H1 (cell line): ENCODE results near the gene AGAP3. TPM values are rescaled to one million over a fixed set of nuclear protein-coding genes. Genes with fewer than 3 reads are reported as not detected.

Experiments
- CTCF ChIA-PET: fragments of 300-600 bp; sonication (Branson Sonifier 250); formaldehyde crosslinking; loops from one replicate; lab custom pipeline; 2021; ENCODE audit not compliant: partially characterized antibody; lab: Charles Lee
- POLR2A ChIA-PET: fragments of 300-600 bp; sonication (Branson Sonifier 250); formaldehyde crosslinking; loops from one replicate; lab custom pipeline; 2021; ENCODE audit warnings: inconsistent platforms; ENCODE audit not compliant: partially characterized antibody; lab: Charles Lee
- DNase-seq, 2 experiments: peaks; one replicate each; pipeline versions ENCODE4 v3.0.0 to v3.0.0-alpha.2; 2010 to 2022; ENCODE audit warnings: low spot score in 2 of 2, low read depth in 1 of 2, mixed read lengths in 1 of 2
- FAIRE-seq: peaks from 2 replicates; lab custom pipeline; 2011; peaks lifted over from hg19 to GRCh38; lab: Jason Lieb, UNC
- H2AFZ ChIP-seq: 2 replicates; pipeline ENCODE4 v1.8.1; 2012; ENCODE audit warnings: low read length, inconsistent platforms
- H2AK5ac ChIP-seq: 2 replicates; pipeline ENCODE4 v1.6.1; 2013; ENCODE audit warnings: low read depth, low read length
- H2BK120ac ChIP-seq: replicated peaks from 2 replicates; pipeline ENCODE3; 2013; ENCODE audit warnings: low read depth, low read length, inconsistent platforms
- H2BK12ac ChIP-seq: 2 replicates; pipeline ENCODE4 v1.6.1; 2013; ENCODE audit warnings: low read depth, low read length
- H2BK15ac ChIP-seq: 2 replicates; pipeline ENCODE4 v1.6.1; 2013; ENCODE audit warnings: low read length
- H2BK20ac ChIP-seq: 2 replicates; pipeline ENCODE4 v1.6.1; 2013; ENCODE audit warnings: low read length
- H2BK5ac ChIP-seq: 2 replicates; pipeline ENCODE4 v1.6.1; 2013; ENCODE audit warnings: low read depth, low read length
- H3K14ac ChIP-seq: 2 replicates; pipeline ENCODE4 v1.6.1; 2013; ENCODE audit warnings: inconsistent platforms; ENCODE audit not compliant: insufficient read length
- H3K18ac ChIP-seq: 2 replicates; pipeline ENCODE4 v1.6.1; 2013; ENCODE audit warnings: low read length; ENCODE audit errors: extremely low read depth
- H3K23ac ChIP-seq: 2 replicates; pipeline ENCODE4 v1.6.1; 2013; ENCODE audit warnings: inconsistent platforms; ENCODE audit not compliant: insufficient read length
- H3K23me2 ChIP-seq: 2 replicates; pipeline ENCODE4 v1.6.1; 2013; ENCODE audit warnings: low read depth, low read length
- H3K27ac ChIP-seq: 2 replicates; pipeline ENCODE4 v1.6.1; 2011; ENCODE audit warnings: low read depth, low read length, inconsistent platforms
- H3K27me3 ChIP-seq, 4 experiments: replicated peaks in 1 of 4; 1 replicate in 1 of 4; 2 replicates in 3 of 4; pipeline versions ENCODE4 v1.6.1 to v1.8.1; 2011 to 2013; ENCODE audit warnings: low read length in 3 of 4, mild to moderate bottlenecking in 3 of 4, inconsistent platforms in 2 of 4, mixed read lengths in 2 of 4, moderate library complexity in 1 of 4; ENCODE audit not compliant: control insufficient read depth in 3 of 4, insufficient read depth in 3 of 4; ENCODE audit errors: extremely low read depth in 1 of 4
- H3K36me3 ChIP-seq, 4 experiments: 2 replicates each; pipeline versions ENCODE4 v1.6.1 to v1.8.1; 2011 to 2013; ENCODE audit warnings: mild to moderate bottlenecking in 4 of 4, low read length in 3 of 4, moderate library complexity in 2 of 4, control low read depth in 1 of 4, inconsistent platforms in 1 of 4; ENCODE audit not compliant: insufficient read depth in 4 of 4, control insufficient read depth in 2 of 4
- H3K4ac ChIP-seq: replicated peaks from 2 replicates; pipeline ENCODE3; 2013; ENCODE audit warnings: low read length, low read depth, mixed read lengths, inconsistent platforms; ENCODE audit not compliant: insufficient read length
- H3K4me1 ChIP-seq, 4 experiments: replicated peaks in 1 of 4; 1 replicate in 1 of 4; 2 replicates in 3 of 4; pipeline versions ENCODE4 v1.6.1 to v1.8.1; 2011 to 2013; ENCODE audit warnings: low read length in 3 of 4, inconsistent platforms in 2 of 4, mixed read lengths in 1 of 4; ENCODE audit not compliant: insufficient read depth in 4 of 4, control insufficient read depth in 3 of 4
- H3K4me2 ChIP-seq, 2 experiments: 2 replicates each; pipeline versions ENCODE4 v1.6.1 to v1.8.1; 2011 to 2013; ENCODE audit warnings: low read depth in 2 of 2, low read length in 2 of 2, control low read depth in 1 of 2, inconsistent platforms in 1 of 2, mild to moderate bottlenecking in 1 of 2; ENCODE audit not compliant: insufficient read depth in 1 of 2
- H3K4me3 ChIP-seq, 4 experiments: fragments of 200-600, 300-600 bp in 1 of 4; sonication (generic), shearing (Covaris generic), sonication (Bioruptor Twin) in 1 of 4; 2 replicates each; pipeline versions ENCODE4 v1.5.1 to v1.8.1; 2011 to 2016; ENCODE audit warnings: low read length in 4 of 4, low read depth in 3 of 4, control low read depth in 2 of 4, inconsistent platforms in 2 of 4, mild to moderate bottlenecking in 2 of 4, mixed read lengths in 1 of 4, moderate library complexity in 1 of 4; ENCODE audit not compliant: insufficient read depth in 2 of 4; ENCODE audit errors: extremely low read depth in 1 of 4
- H3K56ac ChIP-seq: replicated peaks from 2 replicates; pipeline ENCODE3; 2013; ENCODE audit warnings: low read depth, mild to moderate bottlenecking, mixed read lengths, low read length, inconsistent platforms; ENCODE audit not compliant: insufficient read length
- H3K79me1 ChIP-seq: 2 replicates; pipeline ENCODE4 v1.6.1; 2013; ENCODE audit warnings: low read depth, low read length, control low read depth
- H3K79me2 ChIP-seq, 2 experiments: 2 replicates each; pipeline versions ENCODE4 v1.6.1 to v1.8.1; 2012 to 2013; ENCODE audit warnings: low read length in 2 of 2, mild to moderate bottlenecking in 2 of 2, inconsistent platforms in 1 of 2; ENCODE audit not compliant: insufficient read depth in 2 of 2, control insufficient read depth in 1 of 2
- H3K9ac ChIP-seq, 4 experiments: replicated peaks in 1 of 4; 1 replicate in 1 of 4; 2 replicates in 3 of 4; pipeline versions ENCODE4 v1.6.1 to v1.8.1; 2011 to 2013; ENCODE audit warnings: low read depth in 3 of 4, low read length in 3 of 4, control low read depth in 2 of 4, mild to moderate bottlenecking in 2 of 4, moderate library complexity in 2 of 4, inconsistent platforms in 1 of 4; ENCODE audit errors: extremely low read depth in 1 of 4
- H3K9me3 ChIP-seq, 2 experiments: 2 replicates each; pipeline versions ENCODE4 v1.6.1 to v1.8.1; 2012 to 2013; ENCODE audit warnings: mild to moderate bottlenecking in 2 of 2, moderate library complexity in 2 of 2, control low read depth in 1 of 2, inconsistent platforms in 1 of 2, low read depth in 1 of 2, low read length in 1 of 2, mixed read lengths in 1 of 2; ENCODE audit not compliant: insufficient read depth in 2 of 2
- H4K20me1 ChIP-seq, 2 experiments: replicated peaks in 1 of 2; 2 replicates each; pipeline versions ENCODE3 to v1.8.1; 2011 to 2013; ENCODE audit warnings: inconsistent platforms in 2 of 2, low read length in 2 of 2, mild to moderate bottlenecking in 1 of 2; ENCODE audit not compliant: insufficient read depth in 2 of 2, control insufficient read depth in 1 of 2
- H4K5ac ChIP-seq: 2 replicates; pipeline ENCODE4 v1.6.1; 2013; ENCODE audit warnings: low read length, low read depth, mixed read lengths, inconsistent platforms; ENCODE audit not compliant: insufficient read length
- H4K8ac ChIP-seq: 2 replicates; pipeline ENCODE4 v1.8.0; 2013; ENCODE audit warnings: mild to moderate bottlenecking, moderate library complexity, low read length, inconsistent platforms; ENCODE audit not compliant: insufficient read depth; ENCODE audit errors: extremely low read depth
- H4K91ac ChIP-seq: replicated peaks from 2 replicates; pipeline ENCODE3; 2013; ENCODE audit warnings: low read length, mixed read lengths, inconsistent platforms; ENCODE audit not compliant: insufficient read length
- CHD2 ChIP-seq: IDR thresholded peaks from 2 replicates; pipeline ENCODE4 v1.6.1; 2012; ENCODE audit warnings: low read length, improper control_type of control experiment
- EZH2 ChIP-seq: fragments of 200-600 bp; sonication (generic); IDR thresholded peaks from 2 replicates; pipeline ENCODE4 v1.7.1; 2012; ENCODE audit warnings: low read depth, mild to moderate bottlenecking, moderate library complexity, low read length, inconsistent platforms; ENCODE audit not compliant: severe bottlenecking
- FOSL1 ChIP-seq: IDR thresholded peaks from 2 replicates; pipeline ENCODE4 v1.6.1; 2011; ENCODE audit warnings: mild to moderate bottlenecking, low read depth, low read length, moderate library complexity; ENCODE audit not compliant: insufficient read depth
- GTF2F1 ChIP-seq: IDR thresholded peaks from 2 replicates; pipeline ENCODE4 v1.6.1; 2012; ENCODE audit warnings: low read depth, low read length, improper control_type of control experiment, borderline replicate concordance
- JUN ChIP-seq: IDR thresholded peaks from 2 replicates; pipeline ENCODE4 v1.6.1; 2011; ENCODE audit warnings: low read depth, mild to moderate bottlenecking, improper control_type of control experiment, low read length
- SP4 ChIP-seq: IDR thresholded peaks from 2 replicates; pipeline ENCODE4 v1.6.1; 2012; ENCODE audit warnings: low read length, inconsistent platforms
- SRF ChIP-seq: IDR thresholded peaks from 2 replicates; pipeline ENCODE4 v1.6.1; 2011; ENCODE audit warnings: mild to moderate bottlenecking, low read depth, low read length, moderate library complexity
- TAF7 ChIP-seq: optimal IDR thresholded peaks from 2 replicates; pipeline ENCODE3; 2011; ENCODE audit warnings: low read depth, mild to moderate bottlenecking, inconsistent platforms, low read length, moderate library complexity, borderline replicate concordance
- ZNF274 ChIP-seq: IDR thresholded peaks from 2 replicates; pipeline ENCODE4 v1.7.0; 2012; ENCODE audit warnings: low read length, borderline replicate concordance; ENCODE audit errors: extremely low read depth
- WGBS, 2 experiments: shearing (Covaris generic) in 1 of 2; methylation state at CpG; one replicate each; pipeline versions ENCODE4 v1.1.6 to v1.1.7; 2013 to 2015; ENCODE audit warnings: low lambda C conversion rate in 2 of 2, mixed read lengths in 2 of 2, inconsistent platforms in 1 of 2, low coverage in 1 of 2, missing lambda C conversion rate in 1 of 2; ENCODE audit not compliant: insufficient replicate concordance in 2 of 2, insufficient coverage in 1 of 2, insufficient read length in 1 of 2; ENCODE audit errors: extremely low coverage in 1 of 2, missing lambda C conversion rate in 1 of 2; 5-methylcytosine and 5-hydroxymethylcytosine counted together
- polyA plus RNA-seq, 7 experiments: library from polyadenylated mRNA; depleted of rRNA in 3 of 7; stranded (reverse) in 5 of 7; unstranded in 2 of 7; fragments of >200 nt in 5 of 7; fragments of 200-250 nt in 2 of 7; gene quantifications; 1 replicate in 5 of 7; 2 replicates in 1 of 7; 4 replicates in 1 of 7; pipeline versions ENCODE4 v1.2.1 to v1.2.3, GENCODE V29; 2011 to 2013; ENCODE audit warnings: missing spikeins in 2 of 7, mixed read lengths in 2 of 7
- total RNA-seq: library from RNA; stranded (reverse); fragmentation: NEBNext Ultra II Directional; extraction: Animal tissue kit (Norgen Biotek cat#: 25700); gene quantifications from 2 replicates; pipeline ENCODE4 v1.2.1, GENCODE V29; 2021

The AGAP3 gene
- total and polyA plus RNA-seq, 2 of the 8 experiments (the other 6 are each of a cell fraction or from before 2014, with no cell fraction given) = 66.4 to 120 TPM

DNA sequence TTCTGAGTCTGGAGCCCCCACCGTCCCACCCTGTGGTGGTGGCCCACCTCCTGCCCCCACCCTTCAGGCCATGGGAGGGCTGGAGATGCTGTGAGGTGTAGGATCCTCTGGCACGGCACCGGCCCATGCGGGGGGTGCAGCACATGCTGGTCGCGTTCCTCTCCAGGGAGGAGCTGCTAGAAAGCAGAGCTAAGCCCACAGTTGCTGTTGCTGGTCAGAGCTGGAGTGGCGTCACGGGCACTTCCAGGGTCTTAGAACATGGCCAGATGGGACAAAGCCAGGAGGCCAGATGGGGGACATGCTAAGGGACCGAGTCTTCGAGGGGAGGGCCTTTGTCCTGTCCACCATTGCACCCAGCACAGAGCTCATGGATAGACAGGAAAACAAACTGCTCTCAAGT is 21.6 kb downstream of the AGAP3 start:
- no peak overlapping the region for H3K56ac ChIP-seq
- DNase-seq (no peak), FAIRE-seq (no peak)
- no peak overlapping the region for H3K4me3 ChIP-seq
- H3K4me1 ChIP-seq = peaks cover 4 to 15% (median 14%) of the 10 kb centered on the region in 4 experiments
- H2BK20ac ChIP-seq = no peak overlapping the region
- H3K9me3 ChIP-seq = no peaks in the 10 kb centered on the region
- no peak overlapping the region for H3K23ac ChIP-seq
- peak overlapping the region; percentile 42; the same call in 1 of the 2 replicates for H2AK5ac ChIP-seq
- H4K5ac ChIP-seq = no peak overlapping the region
- 0 out of 2 replicates have a peak overlapping the region, but pooled peaks have one; percentile 50 for H2BK12ac ChIP-seq
- H4K8ac ChIP-seq = no peak overlapping the region
- H3K4ac ChIP-seq = no peak overlapping the region
- H4K20me1 ChIP-seq = peaks cover 23 to 36% of the 10 kb centered on the region in 2 experiments
- no peak overlapping the region for H3K9ac ChIP-seq
- no peak overlapping the region for H3K27ac ChIP-seq
- WGBS, 2 experiments = 85% methylated on average over 10 of the region's 10 CpGs; no CpG with 5 or more reads in 1 of the 2 experiments
- peaks cover 2% of the 10 kb centered on the region; the same call in 1 of the 2 replicates for H3K23me2 ChIP-seq
- 0 out of 2 replicates have a peak overlapping the region, but pooled peaks have one; percentile 44 for H2BK5ac ChIP-seq
- no peak overlapping the region for H3K14ac ChIP-seq
- H2BK120ac ChIP-seq = no peak overlapping the region
- H2BK15ac ChIP-seq = peak overlapping the region; percentile 29; the same call in 1 of the 2 replicates
- H4K91ac ChIP-seq = no peak overlapping the region
- CTCF ChIA-PET = interaction anchor here (0.7 to 22.4 kb wide), 21 partner anchors 9 to 127 kb away, joined by 3 to 448 read pairs (median 4); partner anchors contain the start of genes AGAP3 and TMUB1
- no peaks in the 10 kb centered on the region for H3K36me3 ChIP-seq
- H3K4me2 ChIP-seq = no peak overlapping the region
- H3K27me3 ChIP-seq = no peaks in the 10 kb centered on the region
- 0 out of 2 replicates have a peak, but pooled peaks cover 3% of the 10 kb centered on the region for H3K79me1 ChIP-seq
- POLR2A ChIA-PET = interaction anchor here (1.5 to 1.8 kb wide), 2 partner anchors 13 to 18 kb away, joined by 4 read pairs; no protein-coding TSS in a partner anchor
- H3K79me2 ChIP-seq = peaks cover 0 to 17% of the 10 kb centered on the region in 2 experiments; a peak in 2 of 4 replicates
- H3K18ac ChIP-seq = no peak overlapping the region; the same call in 1 of the 2 replicates
- no peak overlapping the region for H2AFZ ChIP-seq
- TF ChIP-seq EZH2 (no peak), JUN (no peak), TAF7 (no peak), CHD2 (no peak), ZNF274 (no peak), SP4 (no peak), SRF (no peak), FOSL1 (no peak), GTF2F1 (no peak)
